Stimulated activated CD4-positive, alpha-beta T cell treated with anti-CD3 and anti-CD28 coated beads, Interleukin-12 subunit alpha, Interleukin-12 subunit beta, amount 100 ng/mL, for 48 hours (primary cell): ENCODE results near the gene BCKDHA.

Source experiments
- DNase-seq, 3 donors: peaks; one replicate each; pipeline ENCODE4 v3.0.0-alpha.2; 2020; ENCODE audit warnings: low read depth in 2 of 3, low spot score in 1 of 3

Gene BCKDHA

DNA sequence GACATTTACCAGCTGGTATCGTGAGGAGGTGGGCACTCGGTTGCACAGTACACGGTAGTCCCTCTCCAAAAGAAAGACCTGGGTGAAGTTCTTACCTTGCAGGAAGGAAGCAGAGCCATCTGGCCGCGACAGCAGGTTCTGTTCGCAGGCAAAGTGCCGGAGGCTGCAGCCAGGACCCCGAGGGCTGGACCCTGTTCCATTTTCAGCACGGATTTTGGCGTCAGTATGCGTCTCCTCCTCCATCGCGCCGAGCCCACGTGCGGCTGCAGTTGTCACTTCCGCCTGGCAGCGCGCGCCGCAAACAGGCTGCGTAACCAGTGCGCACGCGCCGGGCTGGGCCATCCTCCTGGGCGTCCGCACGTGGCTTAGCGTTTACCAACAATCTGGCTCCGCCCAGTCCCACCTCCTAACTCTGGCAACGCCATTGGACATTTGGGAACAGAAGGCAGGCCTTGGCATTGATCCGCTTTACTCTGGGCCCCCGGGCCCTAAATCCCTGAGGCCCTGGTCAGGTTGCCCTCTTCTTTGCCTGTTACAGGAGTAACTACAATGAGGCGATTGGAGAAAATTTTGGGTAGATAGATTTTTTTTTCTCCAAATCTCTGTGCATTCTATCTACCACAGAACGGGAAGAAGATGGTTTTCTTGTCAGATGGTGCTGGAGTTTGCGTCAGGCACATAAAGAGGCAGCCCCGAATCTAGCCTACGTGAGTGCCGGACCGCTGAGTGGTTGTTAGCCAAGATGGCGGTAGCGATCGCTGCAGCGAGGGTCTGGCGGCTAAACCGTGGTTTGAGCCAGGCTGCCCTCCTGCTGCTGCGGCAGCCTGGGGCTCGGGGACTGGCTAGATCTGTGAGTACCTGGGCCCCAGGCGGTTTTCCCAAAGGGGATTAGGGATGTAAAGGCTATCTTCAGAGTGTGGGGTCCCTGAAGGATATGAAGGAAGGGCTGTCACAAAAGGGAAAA lies at the start of gene BCKDHA, which contains the start of gene EXOSC5:
Gene BCKDHA (plus strand): TSS at position 733 of the 964 bp plus-strand sequence. CDS start 10 bp downstream, at position 743.
Gene EXOSC5 (minus strand): TSS at position 274 of the 964 bp plus-strand sequence. CDS start 31 bp downstream, at position 243.
- peak; percentile 96 to 99 (median 99) for DNase-seq

DNA sequence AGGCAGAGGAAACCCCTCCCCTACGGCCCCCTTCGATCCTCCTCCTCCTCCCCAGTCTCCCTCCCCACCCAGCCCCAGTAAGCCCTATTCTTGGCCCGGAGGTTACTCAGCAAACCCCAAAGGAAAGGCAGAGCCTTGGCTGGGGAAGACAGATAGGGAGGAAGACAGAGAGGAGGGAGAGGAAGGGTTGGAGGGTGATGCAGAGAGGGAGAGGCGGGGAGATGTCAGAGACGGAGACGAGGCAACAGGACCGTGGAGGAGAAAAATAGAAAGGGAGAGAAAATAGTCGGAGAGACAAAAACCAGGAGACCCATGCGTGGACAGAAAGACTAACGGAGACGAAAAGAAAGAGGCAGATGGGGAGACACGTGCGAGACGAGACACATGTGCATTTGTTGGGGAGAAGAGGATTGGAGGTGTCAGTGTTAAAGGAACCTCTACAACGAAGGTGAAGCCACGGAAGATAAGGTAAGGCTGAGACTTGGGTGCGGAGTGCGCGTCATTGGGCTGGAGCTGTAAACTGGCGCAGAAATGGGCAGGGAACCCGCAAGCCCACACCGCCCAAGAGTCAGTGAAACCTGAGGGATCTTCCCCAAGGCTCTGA lies 46.8 kb upstream of the BCKDHA start:
- no peak for DNase-seq

DNA sequence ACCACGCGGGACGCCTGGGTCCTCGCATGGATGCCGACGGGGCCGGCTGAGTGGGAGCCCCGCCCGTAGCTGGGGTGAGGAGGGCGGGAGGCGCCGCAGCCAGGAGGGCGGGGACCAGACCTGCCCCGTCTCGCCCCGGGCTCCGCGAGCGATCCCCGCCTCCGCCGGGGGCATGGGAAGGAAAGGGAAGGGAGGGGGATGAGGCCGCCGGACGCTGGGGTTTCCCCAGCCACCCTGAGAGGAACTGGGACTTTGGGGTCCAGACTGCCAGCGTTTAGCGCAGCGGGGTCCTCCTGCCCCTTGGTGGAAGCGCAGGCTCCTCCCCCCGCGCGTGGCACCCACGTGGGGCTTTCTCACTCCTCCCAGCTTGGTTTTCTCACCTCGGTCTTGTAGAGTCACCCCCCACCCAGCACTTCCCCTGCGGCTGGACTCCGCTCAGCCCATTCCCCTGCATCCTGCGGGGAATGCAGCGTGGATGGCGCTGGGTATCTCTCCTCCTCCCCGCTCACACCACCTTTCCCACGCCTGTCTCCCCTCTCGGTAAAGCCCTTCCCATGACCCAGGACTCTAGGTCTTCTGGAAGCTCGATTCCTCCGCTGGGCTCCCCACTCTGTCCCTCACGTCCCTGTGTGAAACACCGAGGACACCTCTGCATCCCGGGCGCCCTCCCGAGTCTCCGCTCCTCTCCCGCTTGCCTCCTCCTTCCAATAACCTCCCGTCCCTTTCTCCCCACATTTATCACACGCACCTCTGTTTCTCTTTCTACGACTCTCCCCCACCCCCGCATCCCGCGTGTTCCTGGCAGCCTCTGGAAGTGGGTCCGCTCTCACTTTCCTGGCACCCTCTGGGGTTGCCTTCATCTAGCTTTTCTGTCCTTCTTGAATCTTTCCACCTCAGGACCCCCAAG lies 46.0 kb upstream of the BCKDHA start:
- peak; percentile 65 to 77 (median 76) for DNase-seq

DNA sequence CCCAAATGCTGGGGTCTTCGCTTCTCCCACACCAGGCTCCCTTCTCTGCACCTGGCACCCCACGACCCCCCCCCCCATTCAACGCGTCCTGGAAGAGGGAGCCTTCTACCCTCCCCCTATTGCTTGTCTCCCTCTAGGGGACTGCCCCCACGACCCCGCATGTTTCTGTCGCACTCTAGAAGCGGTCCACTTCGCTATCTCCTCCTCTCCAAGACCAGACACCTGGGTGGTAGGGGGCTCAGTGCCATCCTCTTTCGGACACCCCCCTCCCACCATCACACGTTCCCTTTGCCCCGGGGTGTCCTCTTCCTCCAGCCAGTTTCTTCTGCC lies 45.4 kb upstream of the BCKDHA start:
- DNase-seq = no peak

DNA sequence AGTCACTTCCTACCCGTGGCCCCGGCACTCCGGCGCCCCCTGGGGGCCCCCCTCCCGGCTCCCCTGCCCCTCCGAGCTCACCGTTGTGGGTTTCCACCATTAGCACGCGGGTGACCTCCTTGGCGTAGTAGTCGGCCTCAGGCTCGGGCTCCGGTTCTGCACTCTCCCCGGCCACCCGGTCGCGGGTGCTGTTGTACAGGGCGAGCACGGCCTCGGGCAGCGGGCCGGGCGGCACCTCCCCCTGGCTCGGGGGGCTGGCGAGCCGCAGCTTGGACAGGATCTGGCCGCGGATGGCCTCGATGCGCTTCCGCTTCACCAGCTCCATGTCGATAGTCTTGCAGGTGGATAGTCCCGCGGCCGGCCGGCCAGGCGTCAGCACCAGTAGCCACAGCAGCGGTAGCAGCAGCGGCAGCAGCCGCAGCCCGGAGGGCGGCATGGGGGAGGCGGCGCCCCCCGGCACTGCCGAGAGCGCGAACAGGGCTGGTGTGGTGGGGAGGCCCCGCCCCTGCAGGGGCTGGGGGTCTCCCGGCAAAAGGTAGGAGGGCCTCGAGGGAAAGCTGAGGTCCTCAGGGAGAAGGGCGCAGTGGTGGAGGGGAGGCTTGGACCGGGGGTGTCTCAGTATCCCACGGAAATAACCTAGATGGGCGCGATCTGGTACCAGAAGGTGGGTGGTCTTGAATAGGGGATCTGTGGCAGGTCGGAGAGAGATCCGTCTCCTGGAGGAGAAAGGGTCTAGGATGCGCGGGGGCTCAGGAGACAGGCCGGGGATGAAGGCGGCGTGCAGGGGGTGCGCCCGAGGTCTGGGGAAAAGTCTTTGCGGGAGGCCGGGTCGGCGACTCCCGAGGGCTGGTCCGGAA lies 44.8 kb upstream of the BCKDHA start:
- DNase-seq = peak; percentile 56 to 70 (median 69)

DNA sequence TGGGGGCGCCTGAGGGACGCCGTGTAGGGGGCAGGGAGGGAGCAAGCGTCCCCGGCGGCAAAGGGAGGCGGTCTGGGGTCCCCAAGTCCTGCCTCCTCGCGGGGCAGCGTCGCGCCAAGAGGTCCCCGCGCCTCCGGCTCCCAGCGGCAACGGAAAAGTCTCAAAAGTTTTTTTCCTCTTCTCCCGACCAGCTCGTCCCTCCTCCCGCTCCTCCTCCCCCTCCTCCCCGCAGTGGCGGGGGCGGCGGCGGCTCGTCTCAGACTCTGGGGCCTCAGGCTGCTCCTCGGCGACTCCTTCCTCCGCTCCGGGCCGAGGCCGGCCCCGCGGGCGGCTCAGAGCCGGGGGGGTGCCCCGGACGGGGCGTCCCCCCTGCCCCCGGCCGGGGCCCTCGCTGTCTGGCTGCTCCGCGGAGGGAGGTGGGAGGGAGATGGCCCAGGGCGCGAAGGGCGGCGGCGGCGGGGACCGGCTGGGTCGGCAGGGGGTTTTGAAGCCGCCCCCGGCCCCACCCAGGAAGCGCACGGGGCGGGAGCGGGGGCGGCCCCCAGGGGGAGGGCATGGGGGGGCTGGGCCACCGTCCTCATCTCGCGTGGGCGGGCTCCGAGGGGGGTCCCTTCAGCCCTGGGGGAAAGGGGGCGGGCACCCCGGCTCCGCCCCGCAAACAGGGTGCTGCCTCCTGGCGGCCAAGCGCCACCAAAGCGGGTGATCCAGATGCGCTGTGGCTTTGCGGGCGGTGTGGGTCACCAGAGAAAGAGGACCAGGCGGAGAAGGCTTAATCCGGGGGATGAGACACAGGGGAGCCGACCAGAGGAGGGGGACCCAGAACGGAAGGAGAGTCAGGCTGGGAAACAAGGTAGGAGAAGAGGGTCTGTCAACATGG lies 43.9 kb upstream of the BCKDHA start, which contains the start of gene TGFB1:
Gene TGFB1 (minus strand): TSS at position 457 of the 877 bp plus-strand sequence. CDS start 878 bp downstream, outside the sequence.
- DNase-seq = peak; percentile 80 to 85 (median 82)

DNA sequence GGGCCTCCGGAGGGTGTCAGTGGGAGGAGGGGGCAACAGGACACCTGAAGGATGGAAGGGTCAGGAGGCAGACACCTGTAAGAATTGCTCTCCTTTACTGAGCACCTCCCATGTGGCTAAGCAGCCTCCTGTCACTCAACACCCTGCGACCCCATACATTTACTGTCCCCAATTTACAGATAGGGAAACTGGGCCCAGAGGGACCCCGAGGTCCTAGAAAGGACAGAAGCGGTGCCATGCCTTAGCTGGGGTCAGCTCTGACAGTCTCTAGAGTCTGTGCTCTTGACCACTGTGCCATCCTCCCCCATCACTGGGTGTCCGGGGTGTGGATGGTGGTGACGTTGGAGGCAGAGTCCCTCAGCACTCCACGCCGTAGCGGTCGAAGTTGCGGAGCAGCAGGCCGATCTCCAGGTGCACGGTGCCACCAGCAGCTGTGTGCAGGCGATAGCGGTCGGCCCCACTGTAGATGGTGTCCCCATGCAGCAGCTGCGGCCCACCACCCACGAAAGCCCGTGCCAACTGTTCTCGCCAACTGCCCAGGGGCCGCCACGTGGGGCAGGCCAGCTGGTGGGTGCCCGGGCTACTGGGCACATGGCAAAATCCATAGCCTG lies 43.2 kb upstream of the BCKDHA start:
- no peak for DNase-seq

DNA sequence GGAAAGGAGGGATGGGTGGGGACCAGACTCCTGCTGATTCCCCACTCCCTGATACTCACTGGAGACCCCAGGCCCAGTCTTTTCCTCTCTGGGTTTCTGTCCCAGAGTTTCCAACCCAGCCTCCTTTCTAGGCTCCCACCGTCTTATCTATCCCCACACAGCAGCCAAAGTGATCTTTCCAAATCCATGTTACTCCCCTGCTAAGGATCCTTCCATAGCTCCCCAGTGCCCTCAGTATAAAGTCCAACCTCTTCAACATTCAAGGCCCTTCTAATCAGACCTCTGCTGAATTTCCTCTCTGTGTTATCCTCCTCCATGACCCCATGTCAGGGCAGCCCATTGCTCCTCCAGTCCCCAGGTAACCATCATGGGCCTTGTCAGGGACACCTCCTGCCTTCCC lies 42.6 kb upstream of the BCKDHA start:
- DNase-seq = no peak

DNA sequence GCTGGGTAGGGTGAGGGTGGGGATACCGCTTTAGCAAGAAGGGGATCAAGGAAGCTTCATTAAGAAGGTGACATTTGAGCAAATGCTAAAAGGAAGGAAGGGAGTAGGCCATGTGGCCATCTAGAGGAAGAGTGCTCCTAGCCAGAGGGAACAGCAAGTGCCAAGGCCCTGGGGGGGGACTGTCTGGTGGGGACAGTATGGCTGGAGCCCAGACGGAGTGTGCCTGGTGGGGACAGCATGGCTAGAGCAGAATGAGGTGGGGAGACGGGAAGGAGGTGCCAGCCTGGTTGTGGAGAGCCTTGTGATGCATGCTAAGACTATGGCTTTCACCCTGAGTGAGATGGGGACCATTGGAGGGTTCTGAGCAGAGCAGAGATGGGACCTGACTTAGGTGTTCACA lies 41.8 kb upstream of the BCKDHA start:
- no peak for DNase-seq

DNA sequence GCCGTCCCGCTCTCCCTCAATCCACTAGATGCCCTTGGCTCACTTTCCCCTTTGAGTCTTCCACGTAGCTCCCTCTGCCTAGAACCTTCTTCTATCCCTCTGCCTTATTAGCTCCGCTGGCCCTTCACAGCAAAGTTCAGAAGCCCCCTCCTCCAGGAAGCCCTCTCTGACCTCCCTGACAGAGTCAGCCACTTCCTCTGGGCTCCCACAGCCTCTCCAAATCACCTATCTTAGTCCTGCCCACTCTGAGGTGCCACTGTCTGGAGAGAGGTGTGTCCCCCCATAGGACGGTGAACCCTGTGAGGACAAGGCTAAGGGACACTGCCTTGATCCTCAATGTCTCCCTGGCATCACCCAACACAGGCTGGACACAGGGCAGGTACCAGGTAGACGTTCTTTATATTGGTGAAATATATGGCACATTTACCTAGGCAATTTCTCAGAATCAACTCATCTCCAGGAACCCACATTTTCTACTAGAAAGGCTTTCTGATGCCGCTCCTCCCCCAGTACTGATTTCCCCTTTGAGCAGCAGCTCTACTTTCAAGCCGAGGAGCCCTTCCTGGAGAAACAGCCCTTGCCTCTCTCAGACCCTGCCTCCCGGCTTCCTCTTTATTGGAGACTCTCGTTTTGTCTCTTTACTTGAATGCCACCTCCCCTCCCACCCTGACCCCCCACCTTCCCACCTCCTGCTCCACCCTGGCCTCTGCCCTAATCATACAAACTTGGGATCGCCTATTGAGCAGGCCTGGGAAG lies 40.5 kb upstream of the BCKDHA start:
- DNase-seq = no peak

DNA sequence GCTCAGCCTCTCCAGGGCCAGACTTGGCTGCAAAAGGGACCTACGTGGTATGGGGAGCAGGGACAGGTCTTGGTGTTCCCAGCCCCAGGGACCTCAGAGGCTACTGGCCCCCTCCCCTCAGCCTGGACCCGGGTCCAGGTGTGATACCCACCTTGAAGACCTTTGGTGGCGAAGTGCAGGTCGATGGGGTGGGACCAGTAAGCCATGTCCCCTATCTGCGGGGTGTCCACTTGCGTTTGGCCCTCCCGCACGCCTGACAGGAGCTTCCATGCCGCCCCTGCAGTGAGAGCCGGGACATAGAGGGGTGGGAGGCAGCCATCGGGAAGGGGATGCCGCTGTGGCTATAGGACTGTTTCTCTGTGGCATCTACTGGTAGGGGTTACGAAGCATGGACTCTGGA lies 39.9 kb upstream of the BCKDHA start:
- DNase-seq = no peak

DNA sequence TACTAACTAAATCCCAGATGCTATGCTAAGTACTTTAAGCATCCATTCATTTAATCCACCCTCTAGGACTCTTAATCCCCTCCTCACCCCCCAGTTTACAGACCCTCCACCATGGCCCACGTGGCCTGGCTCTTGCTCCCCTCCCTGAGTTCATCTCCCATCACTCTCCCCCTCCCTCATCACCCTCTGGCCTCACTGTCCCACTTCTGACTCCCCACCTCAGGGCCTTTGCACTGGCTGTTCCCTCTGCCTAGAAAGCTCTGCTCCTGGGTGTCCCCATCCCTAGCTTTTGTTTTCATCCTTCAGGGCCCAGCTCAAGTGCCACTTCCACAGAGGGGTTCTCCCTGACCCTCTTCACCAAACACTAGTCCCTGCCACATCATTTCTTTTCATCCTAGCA lies 37.9 kb upstream of the BCKDHA start:
- DNase-seq = no peak

DNA sequence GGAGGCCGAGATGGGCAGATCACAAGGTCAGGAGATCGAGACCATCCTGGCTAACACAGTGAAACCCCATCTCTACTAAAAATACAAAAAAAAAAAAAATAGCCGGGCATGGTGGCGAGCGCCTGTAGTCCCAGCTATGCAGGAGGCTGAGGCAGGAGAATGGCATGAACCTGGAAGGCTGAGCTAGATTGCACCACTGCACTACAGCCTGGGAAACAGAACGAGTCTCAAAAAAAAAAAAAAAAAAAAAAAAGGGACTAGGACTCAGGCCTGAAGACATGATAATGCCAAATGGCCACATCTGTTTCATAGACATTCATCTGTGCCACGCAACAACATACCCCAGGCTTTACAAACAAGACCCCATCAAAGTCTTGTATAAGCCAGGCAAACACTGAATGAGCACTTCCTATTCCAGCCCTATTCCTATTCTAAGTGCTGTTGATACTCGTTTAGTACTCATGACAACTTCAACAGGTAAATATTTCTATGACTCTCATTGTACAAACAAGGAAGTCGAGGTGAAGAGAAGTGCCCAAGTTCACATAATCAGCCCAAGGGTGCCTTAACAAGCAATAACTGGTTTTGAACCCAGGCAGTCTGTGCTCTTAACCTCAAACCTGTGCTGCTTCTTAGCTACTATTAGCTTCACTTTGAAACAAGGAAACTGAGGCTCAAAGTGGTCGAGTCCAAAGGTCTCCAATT lies 35.3 kb upstream of the BCKDHA start:
- no peak for DNase-seq

DNA sequence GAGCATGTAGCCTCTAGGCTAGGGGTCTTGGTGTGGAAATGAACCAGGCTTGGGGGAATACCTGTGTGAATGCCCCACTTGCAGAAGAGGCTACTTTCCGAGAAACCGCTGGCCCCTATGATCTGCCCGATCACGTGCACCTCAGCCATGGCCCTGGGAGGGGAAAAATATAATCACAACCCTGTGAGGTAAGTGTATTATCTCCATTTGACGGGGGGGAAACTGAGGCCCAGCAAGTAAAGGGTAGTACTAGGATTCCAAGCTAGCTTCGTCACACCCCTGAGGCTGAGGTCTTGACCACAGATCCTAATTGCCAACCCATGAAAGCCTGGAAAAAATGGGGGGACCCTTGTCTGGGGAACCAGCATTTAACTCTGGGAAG lies 34.3 kb upstream of the BCKDHA start:
- DNase-seq = no peak

DNA sequence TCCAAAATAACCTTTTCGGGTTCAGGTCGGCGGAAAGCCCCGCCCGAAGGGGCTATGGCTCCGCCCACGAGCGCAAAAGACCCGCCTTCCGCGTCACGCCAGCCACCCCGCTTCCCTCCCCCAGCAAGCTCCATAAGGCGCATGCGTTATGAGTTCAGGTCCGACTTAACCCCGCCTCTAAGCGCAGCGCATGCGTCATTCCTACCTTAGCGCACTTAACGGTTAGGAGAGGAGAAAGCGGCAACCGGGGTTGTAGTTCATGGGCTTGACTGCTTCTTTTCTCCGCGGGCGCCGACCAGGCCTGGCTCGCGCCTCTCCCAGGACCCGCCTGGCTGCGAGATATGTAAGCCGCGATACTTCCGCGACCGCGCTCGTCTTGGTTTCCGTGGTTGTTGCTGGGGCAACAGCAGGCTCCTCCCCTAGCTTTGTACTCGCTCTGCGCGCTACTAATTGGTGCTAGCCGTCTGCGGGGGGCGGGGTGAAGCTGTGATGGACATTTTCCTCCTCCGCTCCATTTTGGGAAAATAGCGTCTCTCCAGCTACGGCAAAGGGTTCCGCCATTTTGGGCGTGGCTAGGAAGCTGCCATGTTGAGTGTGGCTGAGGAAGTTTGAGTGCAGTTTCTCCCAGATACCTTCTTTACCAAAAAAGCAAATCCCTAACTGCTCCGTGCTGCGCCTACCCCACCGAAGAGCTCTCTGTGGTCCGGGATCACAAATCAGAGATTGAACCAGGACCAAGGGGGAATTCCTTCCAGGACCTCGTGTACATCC lies 33.7 kb upstream of the BCKDHA start, which contains the start of gene B9D2:
Gene B9D2 (minus strand): TSS at position 397 of the 771 bp plus-strand sequence. CDS start 630 bp downstream, outside the sequence.
- DNase-seq = peak; percentile 96 to 98 (median 96)

DNA sequence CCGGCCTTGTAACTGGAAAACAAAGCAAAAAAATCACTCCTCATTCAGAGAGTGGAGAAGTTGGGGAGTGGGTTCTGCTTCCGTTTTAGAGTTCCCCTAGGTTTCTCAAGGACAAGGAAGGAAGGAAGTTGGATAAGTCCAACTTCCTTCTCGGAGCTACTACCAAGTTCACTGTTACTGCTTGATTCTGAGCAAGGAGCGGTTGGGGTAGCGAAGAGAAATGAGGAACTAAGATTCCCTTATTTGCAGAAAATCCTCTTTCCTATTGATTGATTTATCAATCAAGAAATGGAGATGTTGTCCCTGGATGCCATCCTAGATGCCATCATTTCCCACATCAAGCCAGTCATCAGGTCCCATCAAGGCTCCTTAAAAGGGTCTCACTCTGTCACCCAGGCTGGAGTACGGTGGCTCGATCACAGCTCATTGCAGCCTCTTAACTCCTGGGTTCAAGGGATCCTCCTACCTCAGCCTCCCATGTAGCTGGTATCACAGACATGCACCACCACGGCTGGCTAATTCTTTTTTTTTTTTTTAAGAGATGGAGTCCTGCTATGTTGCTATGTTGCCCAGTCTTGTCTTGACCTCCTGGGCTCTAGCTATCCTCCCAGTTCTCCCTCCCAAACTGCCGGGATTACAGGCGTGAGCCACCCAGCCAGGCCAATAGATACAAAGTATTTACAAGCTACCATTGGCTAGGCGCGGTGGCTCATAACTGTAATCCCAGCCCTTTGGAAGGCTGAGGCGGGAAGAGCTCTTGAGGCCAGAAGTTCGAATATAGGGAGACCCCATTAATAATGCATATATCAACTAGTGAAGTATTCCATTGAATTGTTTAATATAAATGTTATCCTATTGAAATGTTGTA lies 32.9 kb upstream of the BCKDHA start:
- no peak for DNase-seq
